NCI-H1105 treated with DMSO at 0.1 percent for 48 hours (cell line): ENCODE results near the gene LDB3.

Experiments
- DNase-seq: peaks from one replicate; lab custom pipeline; 2025; lab: John Stamatoyannopoulos, UW

Gene LDB3

DNA sequence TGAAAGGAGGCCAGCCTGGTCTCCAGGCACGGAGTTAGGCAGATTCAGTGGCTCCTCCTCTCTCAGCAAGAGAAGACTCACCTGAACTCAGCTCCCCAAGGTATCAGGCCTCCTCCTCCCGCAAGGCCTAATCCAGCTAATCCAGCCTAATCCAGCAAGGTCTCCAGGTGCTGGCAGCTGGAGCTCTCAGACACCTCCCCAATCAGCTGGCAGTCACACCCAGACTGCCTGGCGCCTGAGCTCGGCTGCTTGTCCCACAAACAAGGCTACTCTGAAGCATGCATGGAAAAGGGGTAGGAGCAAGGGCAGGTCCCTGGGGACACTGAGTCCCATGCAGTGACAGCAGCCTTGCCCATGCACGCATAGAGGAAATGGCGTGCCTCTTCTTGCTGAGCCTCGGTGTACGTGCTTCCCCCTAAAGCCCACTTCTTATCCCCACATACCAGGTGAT lies 17.3 kb upstream of the LDB3 start:
- no peak for DNase-seq

- no peak for DNase-seq
These were observed 16.5 kb upstream of the LDB3 start for GRCh38 chr10:86651631-86652331.

DNA sequence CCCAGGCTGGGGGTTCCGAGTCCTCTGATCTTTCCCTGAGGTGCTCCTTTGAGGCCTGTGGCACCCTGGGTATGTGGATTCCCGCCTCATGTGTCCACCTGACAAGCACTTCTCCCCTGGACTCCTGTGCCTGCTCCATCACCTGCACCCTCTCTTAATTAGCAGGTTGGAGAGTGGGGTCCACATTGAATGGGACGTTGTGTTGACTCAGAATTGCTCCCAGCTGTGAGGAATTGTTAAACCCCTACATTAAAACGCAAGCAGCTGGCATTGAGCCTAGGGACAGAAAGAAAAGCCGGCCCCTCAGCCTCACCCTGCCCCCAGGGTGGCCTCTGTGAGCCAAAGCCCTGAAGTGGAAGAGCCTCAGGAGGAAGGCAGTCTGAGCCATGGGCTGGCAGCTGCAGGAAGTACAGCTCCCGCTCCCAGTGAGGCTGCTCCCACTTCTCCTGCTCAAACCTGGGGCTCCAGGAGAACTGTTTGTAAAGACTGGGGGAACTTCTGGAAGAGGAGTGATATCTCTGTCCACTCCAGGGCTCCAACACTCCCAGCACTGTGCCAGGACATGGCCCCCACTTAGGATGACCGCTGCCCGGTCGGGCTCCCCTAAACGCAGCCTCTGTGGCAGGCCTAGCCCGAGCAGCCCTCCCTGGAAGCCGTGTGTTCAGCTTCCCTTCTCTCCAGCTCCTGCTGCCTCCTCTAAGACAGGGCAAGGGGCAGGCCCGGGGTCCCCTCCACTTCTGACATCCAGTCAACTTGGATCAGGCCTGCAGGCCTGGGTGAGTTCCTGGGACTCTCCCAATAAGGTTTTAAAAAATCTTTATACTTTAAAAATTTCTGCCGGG lies 15.7 kb upstream of the LDB3 start:
- peak; percentile 78 for DNase-seq

- DNase-seq = no peak
These were observed 14.9 kb upstream of the LDB3 start for GRCh38 chr10:86653379-86653778.

DNA sequence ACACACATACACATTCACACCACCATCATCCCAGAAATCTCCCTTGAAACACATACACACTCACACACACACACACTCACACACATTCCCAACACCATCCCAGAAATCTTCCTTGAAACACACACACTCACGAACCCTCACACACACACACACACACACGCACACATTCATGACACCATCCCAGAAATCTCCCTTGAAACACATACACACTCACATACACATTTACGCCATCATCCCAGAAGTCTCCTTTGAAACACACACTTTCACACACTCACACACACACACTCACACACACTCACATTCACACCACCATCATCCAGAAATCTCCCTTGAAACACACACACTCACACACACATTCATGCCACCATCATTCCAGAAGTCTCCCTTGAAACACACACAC lies 14.3 kb upstream of the LDB3 start:
- no peak for DNase-seq

GRCh38 chr10:86654411-86655172 lies 13.7 kb upstream of the LDB3 start, which contains the start of gene OPN4:
TSS of gene OPN4 (plus strand) at chr10:86654547. CDS start at chr10:86654784, 237 bp downstream.
- DNase-seq = no peak

DNA sequence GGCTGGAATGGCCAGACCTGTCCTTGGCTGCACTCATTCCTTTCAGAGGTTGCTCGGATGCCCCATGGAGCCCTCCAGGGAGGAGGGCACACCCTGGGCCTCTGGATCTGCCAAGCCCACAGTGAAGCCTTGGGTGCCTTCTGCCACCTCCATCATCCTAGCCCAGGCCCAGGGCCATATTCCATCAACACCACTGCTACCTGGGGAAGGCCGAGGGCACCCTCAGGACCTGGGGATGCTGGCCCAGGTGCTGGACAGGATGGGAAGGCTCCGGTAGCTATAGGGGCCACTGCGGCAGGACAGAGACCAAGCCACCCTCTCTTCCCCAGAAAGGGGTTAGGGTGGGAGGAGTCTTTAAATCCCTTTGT lies 13.2 kb upstream of the LDB3 start:
- DNase-seq = no peak

- no peak for DNase-seq
These were observed 12.7 kb upstream of the LDB3 start for GRCh38 chr10:86655596-86655995.

DNA sequence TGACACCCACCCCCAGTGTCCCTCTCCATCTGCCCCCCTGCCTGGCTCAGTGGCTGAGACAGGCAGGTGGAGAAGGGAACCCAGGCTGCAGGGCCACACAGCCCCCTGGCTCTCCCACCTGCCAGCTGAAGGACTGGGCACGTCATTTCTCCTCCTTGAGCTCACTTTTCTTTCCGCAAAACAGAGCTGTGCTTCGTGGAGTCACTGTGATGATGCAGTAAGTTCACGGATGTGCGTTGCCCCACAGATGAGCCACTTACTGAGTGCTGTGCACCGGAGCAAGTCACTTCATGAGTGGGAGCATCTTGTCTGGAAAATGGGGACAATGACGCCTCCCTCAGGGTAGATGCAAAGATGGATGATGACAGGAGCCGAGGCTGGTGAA lies 11.3 kb upstream of the LDB3 start:
- DNase-seq = no peak

GRCh38 chr10:86657396-86658011 lies 10.8 kb upstream of the LDB3 start:
- no peak for DNase-seq

DNA sequence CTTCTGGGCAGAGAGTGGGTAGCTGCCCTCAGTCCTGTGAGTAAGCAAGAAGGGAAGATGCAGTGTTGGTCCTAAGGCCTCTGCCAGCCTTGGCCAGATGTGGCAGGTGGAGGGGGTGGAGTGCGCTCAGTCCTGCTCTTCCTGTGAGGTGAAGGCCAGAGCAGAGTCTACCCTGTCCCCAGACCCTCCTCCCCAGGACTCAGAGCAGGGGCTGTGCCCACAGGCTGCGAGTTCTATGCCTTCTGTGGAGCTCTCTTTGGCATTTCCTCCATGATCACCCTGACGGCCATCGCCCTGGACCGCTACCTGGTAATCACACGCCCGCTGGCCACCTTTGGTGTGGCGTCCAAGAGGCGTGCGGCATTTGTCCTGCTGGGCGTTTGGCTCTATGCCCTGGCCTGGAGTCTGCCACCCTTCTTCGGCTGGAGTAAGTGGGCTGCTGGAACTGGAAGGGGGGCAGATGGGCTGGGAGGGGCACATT lies 10.0 kb upstream of the LDB3 start:
- no peak for DNase-seq

GRCh38 chr10:86658751-86659150 lies 9.6 kb upstream of the LDB3 start:
- DNase-seq = no peak

DNA sequence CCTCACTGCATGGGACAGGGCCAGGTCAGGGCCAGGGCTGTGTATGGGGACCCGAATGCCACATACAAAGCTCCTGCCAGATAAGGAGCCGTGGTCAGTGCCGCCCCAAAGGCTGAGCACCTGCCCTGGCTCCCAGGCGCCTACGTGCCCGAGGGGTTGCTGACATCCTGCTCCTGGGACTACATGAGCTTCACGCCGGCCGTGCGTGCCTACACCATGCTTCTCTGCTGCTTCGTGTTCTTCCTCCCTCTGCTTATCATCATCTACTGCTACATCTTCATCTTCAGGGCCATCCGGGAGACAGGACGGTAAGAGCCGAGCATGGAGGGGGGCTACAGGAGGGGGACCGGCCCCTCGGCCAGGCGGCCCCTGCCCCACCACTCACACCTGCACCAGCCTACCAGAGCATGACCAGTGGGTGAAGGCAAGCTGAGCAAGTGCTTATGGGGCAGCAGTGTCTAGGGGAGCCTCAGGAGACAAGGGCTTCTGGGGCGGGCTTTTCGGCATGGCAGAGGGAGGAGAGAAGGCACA lies 9.1 kb upstream of the LDB3 start:
- no peak for DNase-seq

DNA sequence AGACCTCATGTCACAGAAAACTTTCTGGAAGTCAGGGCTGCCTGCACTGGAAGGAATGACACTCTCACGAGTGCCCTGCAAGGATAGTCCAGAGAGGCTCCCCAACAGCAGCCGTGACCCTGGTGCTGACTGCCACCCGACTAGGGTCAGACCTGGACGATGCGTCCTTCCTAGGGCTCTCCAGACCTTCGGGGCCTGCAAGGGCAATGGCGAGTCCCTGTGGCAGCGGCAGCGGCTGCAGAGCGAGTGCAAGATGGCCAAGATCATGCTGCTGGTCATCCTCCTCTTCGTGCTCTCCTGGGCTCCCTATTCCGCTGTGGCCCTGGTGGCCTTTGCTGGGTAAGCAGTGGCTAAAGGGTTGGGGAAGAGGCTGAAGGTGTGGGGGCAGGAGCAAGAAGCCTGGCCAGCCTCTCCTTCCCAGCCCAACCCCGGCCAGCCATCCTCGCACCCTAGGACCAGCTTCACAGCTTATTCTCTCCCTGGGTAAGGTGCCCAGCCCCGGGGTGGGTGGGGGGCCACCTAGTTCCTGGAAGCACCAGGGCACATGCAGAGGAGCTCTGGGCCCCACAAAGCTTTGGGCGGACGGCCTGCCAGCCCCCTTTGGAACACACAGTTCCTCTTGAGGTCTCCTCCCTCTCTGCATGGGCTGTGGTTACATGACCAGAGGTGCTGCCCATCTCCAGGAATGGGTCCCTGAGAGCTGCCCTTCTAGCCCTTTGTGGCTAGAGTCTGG lies 8.4 kb upstream of the LDB3 start:
- DNase-seq = no peak

DNA sequence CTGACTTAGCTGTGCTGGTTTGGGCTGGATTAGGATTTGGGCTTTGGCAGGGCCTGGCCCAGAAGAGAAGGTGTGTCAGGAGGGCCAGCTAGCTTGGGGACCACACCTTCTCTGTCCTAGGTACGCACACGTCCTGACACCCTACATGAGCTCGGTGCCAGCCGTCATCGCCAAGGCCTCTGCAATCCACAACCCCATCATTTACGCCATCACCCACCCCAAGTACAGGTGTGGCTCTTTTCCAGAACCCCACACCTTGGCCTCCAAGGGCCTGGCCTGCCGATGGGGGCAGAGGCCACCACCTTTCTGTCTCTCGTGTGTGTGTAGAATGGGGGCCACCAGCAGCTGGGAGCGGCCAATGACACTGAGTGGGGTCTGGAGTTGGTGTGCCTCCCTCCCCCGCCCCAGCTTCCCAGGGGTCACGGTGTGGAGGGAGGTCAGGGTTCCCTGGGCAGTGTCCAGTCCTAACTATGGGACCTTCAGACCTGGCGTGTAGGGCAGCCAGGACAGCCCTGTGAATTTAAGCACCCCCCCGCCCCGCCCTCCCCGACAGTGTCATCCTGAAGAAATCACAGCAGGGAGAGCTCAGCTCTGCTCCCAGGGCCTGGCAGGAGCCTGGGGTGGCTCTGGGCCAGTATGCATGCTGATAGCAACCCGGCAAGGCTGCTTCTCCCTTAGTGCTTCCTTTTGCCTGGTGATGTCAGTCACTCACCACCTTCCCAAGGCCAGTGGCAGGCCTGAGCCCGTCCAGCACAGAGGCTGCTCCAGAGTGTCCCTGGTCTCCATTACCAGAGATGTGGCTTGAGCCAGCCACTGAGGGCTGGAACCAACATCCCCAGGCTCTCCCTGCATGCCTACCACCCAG lies 6.9 kb upstream of the LDB3 start:
- no peak for DNase-seq

DNA sequence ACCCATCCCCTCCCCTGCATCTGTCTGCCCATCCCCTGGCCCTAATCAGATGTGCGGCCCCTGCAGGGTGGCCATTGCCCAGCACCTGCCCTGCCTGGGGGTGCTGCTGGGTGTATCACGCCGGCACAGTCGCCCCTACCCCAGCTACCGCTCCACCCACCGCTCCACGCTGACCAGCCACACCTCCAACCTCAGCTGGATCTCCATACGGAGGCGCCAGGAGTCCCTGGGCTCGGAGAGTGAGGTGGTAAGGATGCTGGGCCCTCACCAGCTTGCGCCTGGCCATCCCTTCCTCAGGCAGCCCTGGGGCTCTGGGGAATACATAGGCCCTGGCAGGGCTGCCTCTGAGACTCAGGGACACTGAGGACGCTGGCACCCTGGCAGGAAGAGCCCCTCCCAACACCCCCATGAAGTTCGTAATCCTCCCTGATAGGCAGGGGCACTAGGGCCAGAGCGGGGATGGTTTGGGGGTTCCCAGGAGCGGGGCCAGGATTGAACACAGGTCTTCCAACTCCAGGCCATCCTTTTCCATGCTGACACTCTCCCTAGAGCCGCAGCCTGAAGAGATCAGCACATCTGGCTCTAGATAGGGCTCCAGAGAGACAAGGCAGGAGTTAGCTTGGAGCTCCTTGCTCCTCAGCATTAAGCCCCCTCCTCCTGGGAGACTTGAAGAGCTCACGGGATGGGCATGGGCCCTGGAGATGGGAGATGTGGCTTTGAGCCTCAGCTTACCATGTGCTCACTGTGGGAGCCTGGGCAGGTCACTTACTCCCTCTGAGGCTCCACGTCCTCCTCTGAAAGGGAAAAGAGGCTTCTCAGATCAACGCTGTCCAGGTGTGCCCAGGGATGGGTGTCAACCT lies 5.9 kb upstream of the LDB3 start:
- no peak for DNase-seq

- no peak for DNase-seq
These were observed 5.3 kb upstream of the LDB3 start for GRCh38 chr10:86663046-86663345.

DNA sequence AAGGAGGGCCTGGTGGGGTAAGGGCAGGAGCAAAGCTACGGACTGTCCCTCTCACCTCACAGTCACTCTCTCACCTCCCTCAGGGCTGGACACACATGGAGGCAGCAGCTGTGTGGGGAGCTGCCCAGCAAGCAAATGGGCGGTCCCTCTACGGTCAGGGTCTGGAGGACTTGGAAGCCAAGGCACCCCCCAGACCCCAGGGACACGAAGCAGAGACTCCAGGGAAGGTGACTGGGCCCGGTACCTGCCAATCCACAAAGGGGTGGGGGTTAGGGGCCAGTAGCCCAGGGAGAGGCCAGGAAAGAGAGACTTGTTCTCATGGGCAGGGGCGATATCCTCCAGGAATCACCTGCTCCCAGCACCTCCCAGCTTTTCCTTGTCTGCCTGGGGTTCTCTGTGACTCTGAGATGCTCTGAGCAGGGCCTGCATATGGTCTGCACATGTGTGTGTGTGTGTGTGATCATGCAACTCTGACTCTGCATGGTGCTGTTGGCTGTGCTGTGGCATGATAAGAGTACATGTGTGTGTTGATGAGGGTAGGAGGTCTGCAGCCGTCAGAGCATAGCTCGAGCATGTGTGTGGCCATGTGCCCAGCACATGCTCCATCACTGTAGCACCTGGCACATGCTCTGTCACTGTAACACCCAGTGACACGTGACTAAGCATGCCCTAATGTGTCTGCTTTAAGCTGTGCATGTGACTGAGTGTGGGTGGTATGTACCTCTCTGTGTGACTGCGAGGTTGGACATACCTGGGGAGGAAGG lies 4.6 kb upstream of the LDB3 start:
- no peak for DNase-seq
